ENCODE measurements around the gene DGKQ. TPM values are rescaled to one million over a fixed set of nuclear protein-coding genes. Genes with fewer than 3 reads are reported as not detected.

The DGKQ gene
- total RNA-seq, 1 experiment from 2014 or later, result 11.8 TPM

- CTCF ChIA-PET, result no interaction called here
- H3K36me3 Mint-ChIP-seq (ENCODE audit: insufficient read depth, unreplicated experiment), result peaks cover 35% of the 10 kb centered on the region
- no peaks in the 10 kb centered on the region for H3K9me3 Mint-ChIP-seq (ENCODE audit: low read depth, unreplicated experiment)
- peaks cover 10% of the 10 kb centered on the region for H3K4me1 Mint-ChIP-seq (ENCODE audit: low read depth, unreplicated experiment)
- H3K27me3 Mint-ChIP-seq (ENCODE audit: unreplicated experiment), result peaks cover 12% of the 10 kb centered on the region
- no TSS peak for BruUV-seq (replicated peaks)
- DNase-seq, result no peak
- no peak overlapping the region for H3K4me3 Mint-ChIP-seq (ENCODE audit: low read depth, unreplicated experiment)
- H3K27ac Mint-ChIP-seq (ENCODE audit: unreplicated experiment), result no peak overlapping the region
- TF ChIP-seq, protein P1, sequence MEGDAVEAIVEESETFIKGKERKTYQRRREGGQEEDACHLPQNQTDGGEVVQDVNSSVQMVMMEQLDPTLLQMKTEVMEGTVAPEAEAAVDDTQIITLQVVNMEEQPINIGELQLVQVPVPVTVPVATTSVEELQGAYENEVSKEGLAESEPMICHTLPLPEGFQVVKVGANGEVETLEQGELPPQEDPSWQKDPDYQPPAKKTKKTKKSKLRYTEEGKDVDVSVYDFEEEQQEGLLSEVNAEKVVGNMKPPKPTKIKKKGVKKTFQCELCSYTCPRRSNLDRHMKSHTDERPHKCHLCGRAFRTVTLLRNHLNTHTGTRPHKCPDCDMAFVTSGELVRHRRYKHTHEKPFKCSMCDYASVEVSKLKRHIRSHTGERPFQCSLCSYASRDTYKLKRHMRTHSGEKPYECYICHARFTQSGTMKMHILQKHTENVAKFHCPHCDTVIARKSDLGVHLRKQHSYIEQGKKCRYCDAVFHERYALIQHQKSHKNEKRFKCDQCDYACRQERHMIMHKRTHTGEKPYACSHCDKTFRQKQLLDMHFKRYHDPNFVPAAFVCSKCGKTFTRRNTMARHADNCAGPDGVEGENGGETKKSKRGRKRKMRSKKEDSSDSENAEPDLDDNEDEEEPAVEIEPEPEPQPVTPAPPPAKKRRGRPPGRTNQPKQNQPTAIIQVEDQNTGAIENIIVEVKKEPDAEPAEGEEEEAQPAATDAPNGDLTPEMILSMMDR (IDR thresholded peaks at IDR 0.05; ENCODE audit: unreplicated experiment), result no peak
- intact Hi-C loops (cut with micrococcal nuclease; ENCODE audit: unreplicated experiment), result no loop called here
Observed at GRCh38 chr4:1013225-1014073, 40.1 kb upstream of the DGKQ start.

DNA sequence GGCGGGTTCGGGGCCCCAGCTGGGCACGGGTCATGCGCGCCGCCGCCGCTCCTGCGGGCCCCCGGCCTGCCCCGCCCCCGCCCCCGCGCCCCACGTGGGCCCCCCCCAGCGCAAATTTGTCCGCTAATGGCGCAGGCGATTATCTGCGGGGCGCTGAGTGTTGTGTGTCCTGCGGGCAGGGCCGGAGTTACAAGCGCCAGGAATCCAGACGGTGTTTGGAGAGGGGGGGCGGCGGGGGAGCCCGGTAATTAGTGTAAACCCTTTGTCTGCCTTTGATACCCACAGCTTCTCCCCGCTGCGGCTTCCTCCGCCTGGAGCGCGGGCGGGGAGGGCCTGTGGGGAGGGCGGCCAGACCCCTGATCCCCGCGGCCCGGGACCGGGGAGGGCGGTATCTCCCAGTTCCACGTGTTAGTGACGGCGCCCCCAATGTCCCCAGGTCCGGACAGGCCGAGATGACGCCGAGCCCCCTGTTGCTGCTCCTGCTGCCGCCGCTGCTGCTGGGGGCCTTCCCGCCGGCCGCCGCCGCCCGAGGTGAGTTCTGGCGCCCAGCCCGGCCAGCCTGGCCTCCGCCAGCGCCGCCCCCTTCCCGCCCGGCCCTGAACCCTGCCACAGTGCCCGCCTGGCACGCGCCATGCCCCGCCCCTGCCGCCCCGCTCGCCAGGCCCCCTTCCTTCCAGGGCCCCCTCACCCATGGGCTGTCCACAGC lies 38.8 kb upstream of the DGKQ start:
- CTCF ChIA-PET, result interaction anchor here (0.6 kb wide), 1 partner anchor 23 kb away, joined by 4 read pairs; no protein-coding TSS in a partner anchor
- H3K27me3 Mint-ChIP-seq (ENCODE audit: unreplicated experiment), result peaks cover 25% of the 10 kb centered on the region
- H3K4me3 Mint-ChIP-seq (ENCODE audit: low read depth, unreplicated experiment), result peak overlapping the region; percentile 55
- TF ChIP-seq, protein P1 (IDR thresholded peaks at IDR 0.05; ENCODE audit: unreplicated experiment), result no peak
- peaks cover 12% of the 10 kb centered on the region for H3K4me1 Mint-ChIP-seq (ENCODE audit: low read depth, unreplicated experiment)
- intact Hi-C loops (cut with micrococcal nuclease; ENCODE audit: unreplicated experiment), result no loop called here
- H3K27ac Mint-ChIP-seq (ENCODE audit: unreplicated experiment), result no peak overlapping the region
- no peaks in the 10 kb centered on the region for H3K9me3 Mint-ChIP-seq (ENCODE audit: low read depth, unreplicated experiment)
- DNase-seq, result peak; percentile 53
- BruUV-seq (replicated peaks), result no TSS peak
- H3K36me3 Mint-ChIP-seq (ENCODE audit: insufficient read depth, unreplicated experiment), result peaks cover 41% of the 10 kb centered on the region

- CTCF ChIA-PET, result interaction anchor here (0.6 kb wide), 1 partner anchor 24 kb away, joined by 4 read pairs; no protein-coding TSS in a partner anchor
- Mint-ChIP-seq H3K9me3 (ENCODE audit: low read depth, unreplicated experiment) (no peaks in the 10 kb centered on the region), H3K4me3 (ENCODE audit: low read depth, unreplicated experiment) (peak overlapping the region; percentile 55), H3K27ac (ENCODE audit: unreplicated experiment) (no peak overlapping the region), H3K4me1 (ENCODE audit: low read depth, unreplicated experiment) (peaks cover 12% of the 10 kb centered on the region), H3K27me3 (ENCODE audit: unreplicated experiment) (peaks cover 30% of the 10 kb centered on the region), H3K36me3 (ENCODE audit: insufficient read depth, unreplicated experiment) (peaks cover 41% of the 10 kb centered on the region)
- intact Hi-C loops (cut with micrococcal nuclease; ENCODE audit: unreplicated experiment), result no loop called here
- DNase-seq, result no peak
- TF ChIP-seq, protein P1 (IDR thresholded peaks at IDR 0.05; ENCODE audit: unreplicated experiment), result no peak
- no TSS peak for BruUV-seq (replicated peaks)
Observed at GRCh38 chr4:1011666-1012033, 38.3 kb upstream of the DGKQ start.

GRCh38 chr4:1011022-1011665 lies 37.8 kb upstream of the DGKQ start, which contains the start of gene FGFRL1:
Gene FGFRL1 (plus strand): TSS chr4:1011626. CDS start chr4:1012486, 860 bp downstream.
- CTCF ChIA-PET, result interaction anchor here (1.0 kb wide), 1 partner anchor 32 kb away, joined by 3 read pairs; no protein-coding TSS in a partner anchor
- H3K4me1 Mint-ChIP-seq (ENCODE audit: low read depth, unreplicated experiment), result peaks cover 12% of the 10 kb centered on the region
- H3K9me3 Mint-ChIP-seq (ENCODE audit: low read depth, unreplicated experiment), result no peaks in the 10 kb centered on the region
- peak; percentile 90 for DNase-seq
- no TSS peak for BruUV-seq (replicated peaks)
- H3K27ac Mint-ChIP-seq (ENCODE audit: unreplicated experiment), result peak within 1 kb of the TSS; percentile 56
- H3K27me3 Mint-ChIP-seq (ENCODE audit: unreplicated experiment), result peaks cover 34% of the 10 kb centered on the region
- H3K4me3 Mint-ChIP-seq (ENCODE audit: low read depth, unreplicated experiment), result peak within 1 kb of the TSS; percentile 62
- intact Hi-C loops (cut with micrococcal nuclease; ENCODE audit: unreplicated experiment), result no loop called here
- peaks cover 41% of the 10 kb centered on the region for H3K36me3 Mint-ChIP-seq (ENCODE audit: insufficient read depth, unreplicated experiment)
- TF ChIP-seq, protein P1 (IDR thresholded peaks at IDR 0.05; ENCODE audit: unreplicated experiment), result no peak
